ENCODE results near the gene C1QTNF4. TPM values are rescaled to one million over a fixed set of nuclear protein-coding genes. Genes with fewer than 3 reads are reported as not detected.

Gene C1QTNF4
- total and polyA plus RNA-seq, 2 of the 13 experiments (the other 11 are each of a cell fraction or from before 2014, with no cell fraction given) = not detected

DNA sequence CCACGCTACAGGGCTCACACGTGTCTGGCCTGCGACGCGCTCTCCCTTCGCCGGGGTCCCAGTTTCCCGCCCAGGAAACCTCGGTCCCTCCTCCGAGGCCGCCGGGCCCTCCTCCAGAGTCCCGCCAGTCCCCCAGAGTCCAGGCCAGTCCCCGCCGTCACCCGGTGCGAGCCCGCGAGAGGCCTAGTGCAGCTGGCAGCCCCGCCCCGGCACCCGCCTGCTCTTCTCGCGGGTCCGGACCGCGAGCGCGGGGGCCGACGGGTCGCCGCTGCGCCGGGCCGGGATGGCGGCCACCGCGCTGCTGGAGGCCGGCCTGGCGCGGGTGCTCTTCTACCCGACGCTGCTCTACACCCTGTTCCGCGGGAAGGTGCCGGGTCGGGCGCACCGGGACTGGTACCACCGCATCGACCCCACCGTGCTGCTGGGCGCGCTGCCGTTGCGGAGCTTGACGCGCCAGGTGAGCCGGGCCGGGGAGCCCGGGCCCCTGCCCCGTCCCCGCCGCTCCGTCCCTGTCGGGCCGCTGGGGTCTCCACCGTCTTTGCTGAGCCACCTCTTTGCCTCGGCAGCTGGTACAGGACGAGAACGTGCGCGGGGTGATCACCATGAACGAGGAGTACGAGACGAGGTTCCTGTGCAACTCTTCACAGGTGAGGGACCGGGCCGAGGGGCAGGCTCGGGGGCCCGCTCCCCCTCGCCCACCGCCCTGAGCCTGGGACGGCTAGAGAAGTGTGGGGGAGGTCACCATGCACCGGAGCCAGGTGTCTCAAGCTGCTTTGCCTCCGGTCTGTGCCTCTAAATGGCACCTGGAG, 28.7 kb downstream of the C1QTNF4 start, which contains the start of gene PTPMT1 (continued):
- TF ChIP-seq SKI (IDR thresholded peaks at IDR 0.05; ENCODE audit: partially characterized antibody) (peak; percentile 34), ZNF879 (CRISPR knock-in tag; IDR thresholded peaks at IDR 0.05) (0 out of 2 replicates have a peak, but pooled peaks have one; percentile 64), ZNF251 (CRISPR knock-in tag; IDR thresholded peaks at IDR 0.05) (no peak), POGZ (CRISPR knock-in tag; IDR thresholded peaks at IDR 0.05) (peak; percentile 15; the same call in 1 of the 2 replicates), SAP130 (CRISPR knock-in tag; IDR thresholded peaks at IDR 0.05; ENCODE audit: low read depth) (peak; percentile 58; the same call in 1 of the 2 replicates), ZNF556 (CRISPR knock-in tag; IDR thresholded peaks at IDR 0.05; ENCODE audit: borderline replicate concordance) (0 out of 2 replicates have a peak, but pooled peaks have one; percentile 45), ZNF552 (CRISPR knock-in tag; IDR thresholded peaks at IDR 0.05; ENCODE audit: borderline replicate concordance) (0 out of 2 replicates have a peak, but pooled peaks have one; percentile 13), TCF12 (IDR thresholded peaks at IDR 0.05) (no peak), TCF12 (CRISPR knock-in tag; IDR thresholded peaks at IDR 0.05) (no peak), PTBP1 (IDR thresholded peaks at IDR 0.05; ENCODE audit: low read depth, low read length, poor library complexity, severe bottlenecking) (no peak)
- TF ChIP-seq, protein P1, sequence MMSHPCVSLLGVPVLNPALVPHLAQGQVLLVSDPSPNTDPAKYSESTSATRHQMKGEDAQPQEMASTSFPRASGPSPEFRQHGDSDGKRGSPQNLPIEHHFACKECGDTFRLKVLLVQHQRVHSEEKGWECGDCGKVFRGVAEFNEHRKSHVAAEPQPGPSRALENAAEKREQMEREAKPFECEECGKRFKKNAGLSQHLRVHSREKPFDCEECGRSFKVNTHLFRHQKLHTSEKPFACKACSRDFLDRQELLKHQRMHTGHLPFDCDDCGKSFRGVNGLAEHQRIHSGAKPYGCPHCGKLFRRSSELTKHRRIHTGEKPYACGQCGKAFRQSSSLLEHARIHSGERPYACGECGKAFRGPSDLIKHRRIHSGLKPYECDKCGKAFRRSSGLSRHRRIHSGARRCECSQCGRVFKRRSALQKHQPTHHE (CRISPR knock-in tag; IDR thresholded peaks at IDR 0.05; ENCODE audit: borderline replicate concordance) = peak; percentile 33; the same call in 1 of the 2 replicates
- TF ChIP-seq, protein P2, sequence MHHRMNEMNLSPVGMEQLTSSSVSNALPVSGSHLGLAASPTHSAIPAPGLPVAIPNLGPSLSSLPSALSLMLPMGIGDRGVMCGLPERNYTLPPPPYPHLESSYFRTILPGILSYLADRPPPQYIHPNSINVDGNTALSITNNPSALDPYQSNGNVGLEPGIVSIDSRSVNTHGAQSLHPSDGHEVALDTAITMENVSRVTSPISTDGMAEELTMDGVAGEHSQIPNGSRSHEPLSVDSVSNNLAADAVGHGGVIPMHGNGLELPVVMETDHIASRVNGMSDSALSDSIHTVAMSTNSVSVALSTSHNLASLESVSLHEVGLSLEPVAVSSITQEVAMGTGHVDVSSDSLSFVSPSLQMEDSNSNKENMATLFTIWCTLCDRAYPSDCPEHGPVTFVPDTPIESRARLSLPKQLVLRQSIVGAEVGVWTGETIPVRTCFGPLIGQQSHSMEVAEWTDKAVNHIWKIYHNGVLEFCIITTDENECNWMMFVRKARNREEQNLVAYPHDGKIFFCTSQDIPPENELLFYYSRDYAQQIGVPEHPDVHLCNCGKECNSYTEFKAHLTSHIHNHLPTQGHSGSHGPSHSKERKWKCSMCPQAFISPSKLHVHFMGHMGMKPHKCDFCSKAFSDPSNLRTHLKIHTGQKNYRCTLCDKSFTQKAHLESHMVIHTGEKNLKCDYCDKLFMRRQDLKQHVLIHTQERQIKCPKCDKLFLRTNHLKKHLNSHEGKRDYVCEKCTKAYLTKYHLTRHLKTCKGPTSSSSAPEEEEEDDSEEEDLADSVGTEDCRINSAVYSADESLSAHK (CRISPR knock-in tag; IDR thresholded peaks at IDR 0.05; ENCODE audit: borderline replicate concordance) = no peak
- TF ChIP-seq, protein P3, sequence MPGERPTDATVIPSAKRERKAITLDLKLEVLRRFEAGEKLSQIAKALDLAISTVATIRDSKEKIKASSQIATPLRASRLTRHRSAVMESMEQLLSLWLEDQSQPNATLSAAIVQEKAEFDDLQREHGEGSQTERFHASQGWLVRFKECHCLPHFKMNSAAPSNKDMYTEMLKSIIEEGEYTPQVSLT (CRISPR knock-in tag; IDR thresholded peaks at IDR 0.05; ENCODE audit: borderline replicate concordance, low read depth) = no peak; the same call in 1 of the 2 replicates
- TF ChIP-seq, protein P4, sequence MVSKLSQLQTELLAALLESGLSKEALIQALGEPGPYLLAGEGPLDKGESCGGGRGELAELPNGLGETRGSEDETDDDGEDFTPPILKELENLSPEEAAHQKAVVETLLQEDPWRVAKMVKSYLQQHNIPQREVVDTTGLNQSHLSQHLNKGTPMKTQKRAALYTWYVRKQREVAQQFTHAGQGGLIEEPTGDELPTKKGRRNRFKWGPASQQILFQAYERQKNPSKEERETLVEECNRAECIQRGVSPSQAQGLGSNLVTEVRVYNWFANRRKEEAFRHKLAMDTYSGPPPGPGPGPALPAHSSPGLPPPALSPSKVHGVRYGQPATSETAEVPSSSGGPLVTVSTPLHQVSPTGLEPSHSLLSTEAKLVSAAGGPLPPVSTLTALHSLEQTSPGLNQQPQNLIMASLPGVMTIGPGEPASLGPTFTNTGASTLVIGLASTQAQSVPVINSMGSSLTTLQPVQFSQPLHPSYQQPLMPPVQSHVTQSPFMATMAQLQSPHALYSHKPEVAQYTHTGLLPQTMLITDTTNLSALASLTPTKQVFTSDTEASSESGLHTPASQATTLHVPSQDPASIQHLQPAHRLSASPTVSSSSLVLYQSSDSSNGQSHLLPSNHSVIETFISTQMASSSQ (IDR thresholded peaks at IDR 0.05; ENCODE audit: low read depth) = no peak
- TF ChIP-seq, protein P4 (CRISPR knock-in tag; IDR thresholded peaks at IDR 0.05; ENCODE audit: borderline replicate concordance) = no peak
- TF ChIP-seq, protein P5, sequence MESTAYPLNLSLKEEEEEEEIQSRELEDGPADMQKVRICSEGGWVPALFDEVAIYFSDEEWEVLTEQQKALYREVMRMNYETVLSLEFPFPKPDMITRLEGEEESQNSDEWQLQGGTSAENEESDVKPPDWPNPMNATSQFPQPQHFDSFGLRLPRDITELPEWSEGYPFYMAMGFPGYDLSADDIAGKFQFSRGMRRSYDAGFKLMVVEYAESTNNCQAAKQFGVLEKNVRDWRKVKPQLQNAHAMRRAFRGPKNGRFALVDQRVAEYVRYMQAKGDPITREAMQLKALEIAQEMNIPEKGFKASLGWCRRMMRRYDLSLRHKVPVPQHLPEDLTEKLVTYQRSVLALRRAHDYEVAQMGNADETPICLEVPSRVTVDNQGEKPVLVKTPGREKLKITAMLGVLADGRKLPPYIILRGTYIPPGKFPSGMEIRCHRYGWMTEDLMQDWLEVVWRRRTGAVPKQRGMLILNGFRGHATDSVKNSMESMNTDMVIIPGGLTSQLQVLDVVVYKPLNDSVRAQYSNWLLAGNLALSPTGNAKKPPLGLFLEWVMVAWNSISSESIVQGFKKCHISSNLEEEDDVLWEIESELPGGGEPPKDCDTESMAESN (CRISPR knock-in tag; conservative IDR thresholded peaks at IDR 0.05) = peak; percentile 48
- TF ChIP-seq, protein P6, sequence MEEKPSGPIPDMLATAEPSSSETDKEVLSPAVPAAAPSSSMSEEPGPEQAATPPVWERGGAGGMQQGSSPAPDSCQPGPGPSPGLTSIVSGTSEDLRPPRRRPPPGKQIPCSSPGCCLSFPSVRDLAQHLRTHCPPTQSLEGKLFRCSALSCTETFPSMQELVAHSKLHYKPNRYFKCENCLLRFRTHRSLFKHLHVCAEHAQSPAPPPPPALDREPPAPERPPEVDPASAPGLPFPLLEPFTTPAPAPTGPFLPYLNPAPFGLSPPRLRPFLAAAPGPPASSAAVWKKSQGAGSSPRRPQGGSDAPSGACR (CRISPR knock-in tag; IDR thresholded peaks at IDR 0.05) = peak; percentile 62; the same call in 1 of the 2 replicates
